Ovary (tissue), 3 donors: ENCODE data around the gene TBX1.

Experiments
- CTCF ChIP-seq, 3 donors: fragments of 450-650 bp in 2 of 3; fragments of 200-600 bp in 1 of 3; IDR thresholded peaks; one replicate each; pipeline versions ENCODE4 v1.5.1 to v1.8.0; 2016 to 2022; ENCODE audit warnings: antibody characterized with exemption in 3 of 3, mild to moderate bottlenecking in 1 of 3
- POLR2A ChIP-seq: fragments of 450-650 bp; IDR thresholded peaks from one replicate; pipeline ENCODE4 v1.6.1; 2017; ENCODE audit warnings: antibody characterized with exemption, mild to moderate bottlenecking, moderate library complexity
- donor health status: DM: no; HTN: no; CAD: no.

- TF ChIP-seq POLR2A (no peak), CTCF (IDR thresholded peaks at IDR 0.05) (no peak)
These were observed 27.2 kb downstream of the TBX1 start for GRCh38 chr22:19787849-19788141.
